Measurements from ENCODE around the gene ZNF853.
"Not testable (repeated sequence)": the region's sequence is repeated elsewhere in the genome, so short reads cannot be mapped to it uniquely, and the experiment has no call there.

The ZNF853 gene

GRCh38 chr7:6650521-6651011, 35.2 kb downstream of the ZNF853 start:
- no peak overlapping the region for H3K9ac ChIP-seq (ENCODE audit: low read depth, low read length)
- H3K27me3 ChIP-seq (ENCODE audit: insufficient read depth, low read length) = no peaks in the 10 kb centered on the region
- H3K36me3 ChIP-seq (ENCODE audit: insufficient read depth, low read depth, low read length) = peaks cover 8% of the 10 kb centered on the region; the same call in 1 of the 2 replicates
- no peaks in the 10 kb centered on the region for H3K9me3 ChIP-seq (ENCODE audit: insufficient read depth, low read depth, low read length)
- no peak overlapping the region for H3K4me3 ChIP-seq (ENCODE audit: low read length)
- H3K4me1 ChIP-seq (ENCODE audit: insufficient read depth, low read length) = no peaks in the 10 kb centered on the region
- no peak overlapping the region for H3K27ac ChIP-seq (ENCODE audit: low read length)

GRCh38 chr7:6651851-6652445, 36.5 kb downstream of the ZNF853 start:
- Histone ChIP-seq H3K4me3 (ENCODE audit: low read length) (no peak overlapping the region), H3K36me3 (ENCODE audit: insufficient read depth, low read depth, low read length) (peaks cover 8% of the 10 kb centered on the region; the same call in 1 of the 2 replicates), H3K9ac (ENCODE audit: low read depth, low read length) (no peak overlapping the region), H3K4me1 (ENCODE audit: insufficient read depth, low read length) (no peaks in the 10 kb centered on the region), H3K9me3 (ENCODE audit: insufficient read depth, low read depth, low read length) (no peaks in the 10 kb centered on the region), H3K27me3 (ENCODE audit: insufficient read depth, low read length) (no peaks in the 10 kb centered on the region), H3K27ac (ENCODE audit: low read length) (no peak overlapping the region)

GRCh38 chr7:6652446-6653011, 37.1 kb downstream of the ZNF853 start:
- Histone ChIP-seq H3K9ac (ENCODE audit: low read depth, low read length) (no peak overlapping the region), H3K9me3 (ENCODE audit: insufficient read depth, low read depth, low read length) (no peaks in the 10 kb centered on the region), H3K4me1 (ENCODE audit: insufficient read depth, low read length) (no peaks in the 10 kb centered on the region), H3K27ac (ENCODE audit: low read length) (no peak overlapping the region), H3K36me3 (ENCODE audit: insufficient read depth, low read depth, low read length) (peaks cover 8% of the 10 kb centered on the region; the same call in 1 of the 2 replicates), H3K4me3 (ENCODE audit: low read length) (no peak overlapping the region), H3K27me3 (ENCODE audit: insufficient read depth, low read length) (no peaks in the 10 kb centered on the region)

GRCh38 chr7:6653071-6654003, 37.9 kb downstream of the ZNF853 start:
- peaks cover 8% of the 10 kb centered on the region; the same call in 1 of the 2 replicates for H3K36me3 ChIP-seq (ENCODE audit: insufficient read depth, low read depth, low read length)
- no peaks in the 10 kb centered on the region for H3K9me3 ChIP-seq (ENCODE audit: insufficient read depth, low read depth, low read length)
- no peak overlapping the region for H3K4me3 ChIP-seq (ENCODE audit: low read length)
- no peak overlapping the region for H3K9ac ChIP-seq (ENCODE audit: low read depth, low read length)
- no peaks in the 10 kb centered on the region for H3K4me1 ChIP-seq (ENCODE audit: insufficient read depth, low read length)
- no peak overlapping the region for H3K27ac ChIP-seq (ENCODE audit: low read length)
- H3K27me3 ChIP-seq (ENCODE audit: insufficient read depth, low read length) = no peaks in the 10 kb centered on the region

- Histone ChIP-seq H3K9ac (ENCODE audit: low read depth, low read length) (no peak overlapping the region), H3K4me1 (ENCODE audit: insufficient read depth, low read length) (no peaks in the 10 kb centered on the region), H3K27me3 (ENCODE audit: insufficient read depth, low read length) (no peaks in the 10 kb centered on the region), H3K4me3 (ENCODE audit: low read length) (no peak overlapping the region), H3K9me3 (ENCODE audit: insufficient read depth, low read depth, low read length) (no peaks in the 10 kb centered on the region), H3K27ac (ENCODE audit: low read length) (no peak overlapping the region), H3K36me3 (ENCODE audit: insufficient read depth, low read depth, low read length) (peaks cover 8% of the 10 kb centered on the region; the same call in 1 of the 2 replicates)
These were observed 38.9 kb downstream of the ZNF853 start for GRCh38 chr7:6654113-6654841.

GRCh38 chr7:6654842-6655610, 39.6 kb downstream of the ZNF853 start:
- Histone ChIP-seq H3K36me3 (ENCODE audit: insufficient read depth, low read depth, low read length) (peaks cover 8% of the 10 kb centered on the region; the same call in 1 of the 2 replicates), H3K9me3 (ENCODE audit: insufficient read depth, low read depth, low read length) (no peaks in the 10 kb centered on the region), H3K4me3 (ENCODE audit: low read length) (no peak overlapping the region)

GRCh38 chr7:6655636-6656385, 40.4 kb downstream of the ZNF853 start:
- Histone ChIP-seq H3K36me3 (ENCODE audit: insufficient read depth, low read depth, low read length) (peaks cover 8% of the 10 kb centered on the region; the same call in 1 of the 2 replicates), H3K9ac (ENCODE audit: low read depth, low read length) (no peak overlapping the region), H3K9me3 (ENCODE audit: insufficient read depth, low read depth, low read length) (no peaks in the 10 kb centered on the region), H3K27me3 (ENCODE audit: insufficient read depth, low read length) (no peaks in the 10 kb centered on the region), H3K4me3 (ENCODE audit: low read length) (no peak overlapping the region), H3K4me1 (ENCODE audit: insufficient read depth, low read length) (no peaks in the 10 kb centered on the region), H3K27ac (ENCODE audit: low read length) (no peak overlapping the region)

More at GRCh38 chr7:6654842-6655610, 39.6 kb downstream of the ZNF853 start:
- Histone ChIP-seq H3K27ac (ENCODE audit: low read length) (no peak overlapping the region), H3K27me3 (ENCODE audit: insufficient read depth, low read length) (no peaks in the 10 kb centered on the region), H3K9ac (ENCODE audit: low read depth, low read length) (no peak overlapping the region), H3K4me1 (ENCODE audit: insufficient read depth, low read length) (no peaks in the 10 kb centered on the region)

- H3K36me3 ChIP-seq (ENCODE audit: insufficient read depth, low read depth, low read length) = peaks cover 8% of the 10 kb centered on the region; the same call in 1 of the 2 replicates
- H3K27me3 ChIP-seq (ENCODE audit: insufficient read depth, low read length) = no peaks in the 10 kb centered on the region
- H3K4me1 ChIP-seq (ENCODE audit: insufficient read depth, low read length) = no peaks in the 10 kb centered on the region
- no peak overlapping the region for H3K9ac ChIP-seq (ENCODE audit: low read depth, low read length)
- H3K27ac ChIP-seq (ENCODE audit: low read length) = no peak overlapping the region
- H3K9me3 ChIP-seq (ENCODE audit: insufficient read depth, low read depth, low read length) = no peaks in the 10 kb centered on the region
- H3K4me3 ChIP-seq (ENCODE audit: low read length) = no peak overlapping the region
These were observed 41.0 kb downstream of the ZNF853 start for GRCh38 chr7:6656413-6656812.

GRCh38 chr7:6658618-6659345, 43.4 kb downstream of the ZNF853 start:
- H3K36me3 ChIP-seq (ENCODE audit: insufficient read depth, low read depth, low read length) = no peaks in the 10 kb centered on the region
- H3K27me3 ChIP-seq (ENCODE audit: insufficient read depth, low read length) = no peaks in the 10 kb centered on the region
- H3K4me1 ChIP-seq (ENCODE audit: insufficient read depth, low read length) = no peaks in the 10 kb centered on the region
- no peaks in the 10 kb centered on the region for H3K9me3 ChIP-seq (ENCODE audit: insufficient read depth, low read depth, low read length)
- H3K4me3 ChIP-seq (ENCODE audit: low read length) = no peak overlapping the region
- no peak overlapping the region for H3K9ac ChIP-seq (ENCODE audit: low read depth, low read length)
- H3K27ac ChIP-seq (ENCODE audit: low read length) = no peak overlapping the region

GRCh38 chr7:6670851-6671250, 55.4 kb downstream of the ZNF853 start:
- H3K27me3 ChIP-seq (ENCODE audit: insufficient read depth, low read length); H3K4me3 ChIP-seq (ENCODE audit: low read length); H3K9ac ChIP-seq (ENCODE audit: low read depth, low read length); H3K4me1 ChIP-seq (ENCODE audit: insufficient read depth, low read length); H3K27ac ChIP-seq (ENCODE audit: low read length): not testable (repeated sequence)
- Histone ChIP-seq H3K36me3 (ENCODE audit: insufficient read depth, low read depth, low read length) (peaks cover 21% of the 10 kb centered on the region; the same call in 1 of the 2 replicates), H3K9me3 (ENCODE audit: insufficient read depth, low read depth, low read length) (peaks cover 66% of the 10 kb centered on the region)
